VCaP (cell line): ENCODE measurements around the gene COL4A2.

Experiments used
- H3K27ac ChIP-seq: fragments of 450-650 bp; 2 replicates; pipeline ENCODE4 v1.5.1; 2017
- CTCF ChIP-seq: fragments of 450-650 bp; conservative IDR thresholded peaks from 2 replicates; pipeline ENCODE4 v1.5.1; 2017; ENCODE audit warnings: mild to moderate bottlenecking, moderate library complexity

The COL4A2 gene

GRCh38 chr13:110405597-110406450 lies 98.7 kb downstream of the COL4A2 start:
- no peak for TF ChIP-seq CTCF
- H3K27ac ChIP-seq: no peak overlapping the region

DNA sequence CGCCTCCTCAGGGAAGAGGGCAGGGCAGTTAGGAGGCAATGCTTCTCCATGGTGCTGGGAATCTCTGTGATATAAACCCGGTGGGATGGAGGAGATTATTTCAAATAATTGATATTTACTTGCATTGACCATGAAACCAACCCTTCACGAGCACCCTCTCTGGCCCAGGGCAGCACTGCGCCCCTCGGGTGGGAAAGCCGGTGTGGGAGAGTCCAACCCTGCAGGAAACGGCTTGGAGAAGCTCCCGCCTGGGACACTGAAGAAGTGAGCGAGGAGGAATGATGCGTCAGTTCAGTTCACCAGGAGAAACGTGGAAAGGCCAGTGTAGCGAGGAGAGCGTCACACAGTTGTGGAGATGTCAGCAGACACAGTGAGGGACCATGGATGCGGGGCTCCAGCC lies 99.9 kb downstream of the COL4A2 start:
- TF ChIP-seq CTCF: no peak
- no peak overlapping the region for H3K27ac ChIP-seq

DNA sequence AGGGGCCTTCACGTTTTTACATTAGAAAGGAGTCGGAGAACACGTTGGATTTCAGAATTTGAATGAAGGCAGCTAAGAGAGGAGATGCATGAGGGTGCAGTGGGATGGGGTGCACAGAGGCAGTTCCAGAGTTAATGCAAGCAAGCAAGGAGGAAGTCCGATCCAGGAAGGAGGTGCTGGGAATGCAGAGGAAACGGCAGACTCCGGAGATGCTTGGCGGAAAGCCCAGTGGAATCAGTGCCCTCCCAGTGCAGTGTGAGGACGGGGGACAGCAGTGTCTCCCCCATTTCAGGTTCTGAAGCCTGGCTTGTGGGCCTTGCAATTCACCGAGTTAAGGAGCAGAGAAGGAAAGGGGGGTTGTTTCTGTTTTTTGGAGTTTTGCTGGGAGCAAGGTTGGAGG lies 100.4 kb downstream of the COL4A2 start:
- H3K27ac ChIP-seq: no peak overlapping the region
- TF ChIP-seq CTCF: no peak

DNA sequence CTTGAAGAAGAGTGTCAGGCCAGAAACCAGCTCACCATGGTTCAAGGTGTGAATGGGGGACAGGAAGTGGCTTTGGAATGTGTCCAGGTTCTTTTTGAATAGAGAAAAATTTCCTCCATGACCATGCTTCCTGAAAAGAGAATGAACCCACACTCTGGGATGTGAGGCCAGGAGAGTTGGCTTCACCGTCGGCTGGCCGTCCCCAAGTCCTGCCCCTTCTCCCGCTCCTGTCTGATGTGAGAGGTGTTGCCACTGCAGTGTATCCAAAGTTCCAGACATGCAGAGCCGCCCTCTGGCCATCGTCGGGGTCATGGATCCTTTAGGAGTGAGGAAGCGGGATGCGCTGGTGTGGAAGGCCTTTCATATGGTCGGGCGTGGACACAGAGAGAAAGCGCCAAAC lies 101.2 kb downstream of the COL4A2 start:
- TF ChIP-seq CTCF: no peak
- no peak overlapping the region for H3K27ac ChIP-seq

DNA sequence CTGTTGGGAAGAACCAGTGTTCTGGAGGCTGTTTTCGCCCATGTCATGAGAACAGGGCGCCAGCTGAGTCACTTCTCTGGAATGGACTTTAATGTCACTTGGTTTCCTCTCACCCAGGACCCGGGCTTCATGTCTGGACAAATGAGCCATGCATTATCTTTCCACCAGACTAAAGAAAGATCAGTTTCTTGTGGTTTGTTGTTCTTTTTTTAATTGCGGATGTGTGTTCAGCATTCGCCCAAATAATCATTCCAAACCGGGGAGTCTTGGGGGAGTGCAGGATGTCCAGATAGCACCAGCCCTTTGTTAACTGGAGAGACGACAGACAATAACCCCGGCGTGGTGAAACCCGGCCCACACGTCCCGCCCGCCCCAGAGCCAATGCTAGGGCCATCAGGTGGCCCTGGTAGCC lies 102.5 kb downstream of the COL4A2 start:
- H3K27ac ChIP-seq: no peak overlapping the region
- TF ChIP-seq CTCF: no peak

DNA sequence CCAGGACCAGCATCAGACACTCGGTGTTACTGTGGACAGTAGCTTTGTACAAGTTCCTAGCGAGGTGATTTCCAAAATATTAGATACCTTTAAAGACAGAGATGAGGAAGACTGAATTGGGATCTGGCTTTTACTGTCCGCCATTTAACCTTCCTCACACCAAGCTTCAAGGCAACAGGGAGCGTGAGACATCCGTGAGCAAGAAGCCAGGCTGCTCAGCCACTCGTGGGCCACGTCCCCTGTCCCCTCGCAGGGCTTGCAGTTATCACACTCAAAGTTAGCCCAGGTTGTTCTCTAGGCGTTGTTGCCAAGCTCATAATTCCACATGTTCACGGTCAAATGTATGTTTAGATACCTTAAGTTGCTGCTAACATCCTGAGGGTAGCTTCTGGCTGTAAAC lies 102.9 kb downstream of the COL4A2 start:
- no peak overlapping the region for H3K27ac ChIP-seq
- no peak for TF ChIP-seq CTCF

DNA sequence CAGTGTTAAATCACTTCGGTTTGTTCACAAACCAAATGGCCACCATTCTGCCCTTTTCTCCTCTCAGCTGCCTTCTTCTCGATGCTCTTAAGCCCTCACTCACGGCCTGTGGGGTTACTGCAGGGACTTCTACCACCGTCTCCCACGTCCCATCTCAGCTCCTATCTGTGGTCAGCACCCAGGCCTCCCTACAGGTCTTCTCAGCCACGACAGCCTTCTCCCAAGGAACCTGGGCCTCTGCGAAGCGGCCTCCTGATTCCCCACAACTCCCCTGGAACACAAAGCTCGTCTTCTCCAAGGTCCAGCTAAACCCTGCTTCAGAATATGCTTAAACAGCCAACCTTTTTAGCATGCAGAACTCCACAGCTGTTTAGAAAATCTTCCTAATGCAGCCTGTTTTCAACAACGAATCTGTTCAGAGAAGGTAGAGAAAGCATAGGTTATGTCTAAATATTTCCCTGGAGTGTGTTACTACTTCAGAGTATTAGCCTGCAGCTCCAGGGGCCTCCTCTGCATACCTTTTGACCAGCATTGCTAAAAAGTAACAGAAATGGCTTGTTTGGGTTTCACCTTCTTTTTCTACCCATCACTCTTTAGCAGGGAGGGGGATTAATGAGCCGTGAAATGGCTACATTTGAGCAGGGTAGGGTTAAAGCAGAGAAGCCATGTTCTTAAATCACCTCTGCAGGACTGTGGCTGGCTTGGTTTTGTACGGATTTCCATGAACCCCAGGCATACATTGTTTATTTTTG lies 104.0 kb downstream of the COL4A2 start:
- no peak for TF ChIP-seq CTCF
- H3K27ac ChIP-seq: no peak overlapping the region
